Mesodermal cell (in vitro differentiated cells): ENCODE measurements around the gene SALL1.
A peak's percentile ranks its signal among the peaks of the same experiment; 100 is the strongest.

ENCODE experiments used
- H3K27ac ChIP-seq: 2 replicates; pipeline ENCODE4 v1.7.0; 2013; ENCODE audit warnings: mild to moderate bottlenecking, low read depth, low read length, moderate library complexity; ENCODE audit not compliant: severe bottlenecking
- H3K36me3 ChIP-seq: 2 replicates; pipeline ENCODE4 v1.7.1; 2013; ENCODE audit warnings: mild to moderate bottlenecking, low read length, moderate library complexity; ENCODE audit not compliant: control insufficient read depth, insufficient read depth
- H3K4me1 ChIP-seq: one replicate; pipeline ENCODE4 v1.7.1; 2013; ENCODE audit warnings: mild to moderate bottlenecking, low read length; ENCODE audit not compliant: insufficient read depth, control insufficient read depth, poor library complexity, severe bottlenecking
- H3K4me3 ChIP-seq: 2 replicates; pipeline ENCODE4 v1.7.0; 2013; ENCODE audit warnings: low read length, control low read depth, mild to moderate bottlenecking; ENCODE audit not compliant: insufficient read depth, poor library complexity, severe bottlenecking; ENCODE audit errors: extremely low read depth
- H3K9me3 ChIP-seq: 2 replicates; pipeline ENCODE4 v1.7.1; 2013; ENCODE audit warnings: mild to moderate bottlenecking, low read length, moderate library complexity; ENCODE audit not compliant: control insufficient read depth
- WGBS, 2 experiments: methylation state at CpG; one replicate each; pipeline ENCODE4 v1.1.5; 2013; ENCODE audit warnings: missing lambda C conversion rate in 2 of 2; ENCODE audit not compliant: insufficient coverage in 2 of 2; 5-methylcytosine and 5-hydroxymethylcytosine counted together

SALL1 gene

DNA sequence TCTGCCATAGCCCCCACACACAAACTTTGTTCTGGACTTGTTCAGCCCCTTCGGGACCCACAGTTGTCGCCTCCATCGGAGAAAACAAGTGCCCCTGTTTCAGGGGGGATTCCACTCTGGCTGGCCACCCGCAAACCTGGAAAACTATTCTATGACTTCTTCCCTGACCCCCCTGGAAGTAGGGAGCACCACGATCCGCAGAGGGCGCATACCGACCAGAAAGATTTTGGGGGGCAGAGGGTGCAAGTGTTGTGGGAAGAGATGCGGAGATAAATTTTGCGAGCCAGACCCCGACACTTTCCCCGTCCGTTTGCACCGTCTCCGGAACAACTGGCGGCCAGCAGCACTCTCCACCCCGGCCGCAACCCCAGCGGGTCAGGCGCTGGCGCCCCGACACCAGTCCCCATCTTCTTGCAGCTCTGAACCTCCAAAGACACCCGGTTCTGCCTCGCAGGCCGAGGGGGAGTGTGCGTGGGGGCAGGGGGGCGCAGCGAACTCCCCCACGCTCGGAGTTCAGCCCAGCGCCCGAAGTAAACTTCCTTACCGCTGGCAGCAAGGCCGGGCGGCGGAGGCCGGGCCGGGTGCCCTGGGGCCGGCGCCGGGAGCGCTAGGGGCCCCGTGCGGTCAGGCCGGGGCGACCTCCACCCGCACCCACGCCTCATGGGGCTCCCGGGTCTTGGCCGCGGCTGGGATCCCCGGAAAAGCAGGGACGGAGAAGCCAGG is 744 bp downstream of the SALL1 start:
- Histone ChIP-seq H3K27ac (peak overlapping the region; percentile 90), H3K4me1 (peaks cover 24% of the 10 kb centered on the region), H3K36me3 (peaks cover 6% of the 10 kb centered on the region), H3K9me3 (no peaks in the 10 kb centered on the region), H3K4me3 (peak overlapping the region; percentile 95)
- 0% methylated on average over 28 to 37 of the region's 53 CpGs for WGBS, 2 experiments

DNA sequence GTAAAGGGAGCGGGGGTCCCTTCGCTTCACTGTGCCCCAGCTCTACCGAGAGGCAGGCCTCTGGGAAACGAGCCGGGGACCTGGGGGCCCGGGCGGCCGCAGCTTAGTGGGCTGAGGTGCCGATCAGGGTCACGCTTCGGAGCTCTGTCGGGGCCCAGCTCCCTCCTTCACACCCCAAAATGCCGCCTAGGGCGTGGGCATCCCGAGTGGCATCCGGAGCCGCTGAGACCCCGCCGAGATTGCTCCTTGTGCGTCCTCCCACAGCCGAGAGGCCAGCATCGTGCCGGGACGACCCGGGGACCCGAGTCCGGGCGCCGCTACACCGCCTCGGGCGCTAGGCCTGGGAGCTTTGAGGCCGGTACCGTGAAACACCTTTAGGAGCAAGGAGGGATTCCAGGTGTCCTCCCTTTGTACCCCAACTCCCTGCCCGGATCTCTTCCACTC is 1.3 kb downstream of the SALL1 start:
- H3K4me3 ChIP-seq: peak overlapping the region; percentile 95
- peaks cover 28% of the 10 kb centered on the region for H3K4me1 ChIP-seq
- peak overlapping the region; percentile 90 for H3K27ac ChIP-seq
- H3K9me3 ChIP-seq: no peaks in the 10 kb centered on the region
- 0 to 1% methylated on average over 28 to 33 of the region's 35 CpGs for WGBS, 2 experiments
- H3K36me3 ChIP-seq: peaks cover 6% of the 10 kb centered on the region

DNA sequence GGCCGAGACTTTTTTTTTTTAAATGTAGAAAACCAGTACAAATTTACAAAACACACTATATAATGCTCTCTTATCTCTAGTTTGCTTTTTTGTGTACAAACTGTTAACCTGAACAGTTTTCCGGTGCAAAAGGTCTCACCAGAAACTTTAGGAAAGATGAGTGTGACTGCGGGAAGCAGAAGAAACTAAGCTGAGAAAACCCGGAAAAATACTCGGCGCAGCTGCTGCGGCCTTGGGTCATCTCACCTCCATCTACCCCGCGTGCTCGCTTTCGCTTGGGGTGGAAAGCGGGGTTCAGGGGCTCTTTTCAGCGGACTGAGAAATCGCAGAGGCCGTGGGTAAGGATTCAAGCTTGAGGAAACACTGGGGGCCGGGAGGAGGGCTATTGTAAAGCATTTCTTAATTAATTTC is 1.8 kb downstream of the SALL1 start:
- Histone ChIP-seq H3K9me3 (no peaks in the 10 kb centered on the region), H3K4me3 (peak overlapping the region; percentile 95), H3K27ac (peak overlapping the region; percentile 90), H3K36me3 (peaks cover 6% of the 10 kb centered on the region), H3K4me1 (peaks cover 26% of the 10 kb centered on the region)
- 0 to 3% methylated on average over 5 to 7 of the region's 16 CpGs for WGBS, 2 experiments

DNA sequence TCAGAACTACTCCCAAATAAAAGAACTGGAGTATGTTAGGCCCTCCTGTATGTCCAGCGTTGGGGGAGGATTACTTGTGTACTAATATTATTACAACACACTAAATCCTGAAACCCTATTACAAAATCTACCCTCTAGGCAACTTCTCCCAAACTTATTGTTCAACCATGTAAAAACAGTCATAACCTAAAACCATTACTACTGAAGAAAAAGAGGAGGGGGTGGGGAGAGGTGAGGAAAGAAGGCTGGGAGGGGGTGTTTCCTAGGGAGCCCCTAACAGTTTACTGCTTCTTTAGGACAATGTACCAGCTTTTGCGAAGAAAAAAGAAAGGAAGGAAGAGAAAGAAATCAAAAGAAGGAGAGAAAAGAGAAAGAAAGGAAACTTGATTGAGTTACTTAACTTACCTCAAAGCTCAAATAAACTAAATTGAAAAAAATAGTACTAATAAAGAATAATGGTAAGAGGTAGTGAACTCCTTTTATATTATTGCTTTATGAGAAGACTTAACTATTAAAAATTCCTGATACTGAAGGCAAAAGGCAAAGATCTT is 2.3 kb downstream of the SALL1 start:
- H3K4me1 ChIP-seq: peaks cover 23% of the 10 kb centered on the region
- H3K9me3 ChIP-seq: no peaks in the 10 kb centered on the region
- H3K36me3 ChIP-seq: peaks cover 6% of the 10 kb centered on the region
- no CpG with 5 or more reads among the region's 2 CpGs for WGBS, 2 experiments
- peak overlapping the region; percentile 90 for H3K27ac ChIP-seq
- H3K4me3 ChIP-seq: peak overlapping the region; percentile 95

DNA sequence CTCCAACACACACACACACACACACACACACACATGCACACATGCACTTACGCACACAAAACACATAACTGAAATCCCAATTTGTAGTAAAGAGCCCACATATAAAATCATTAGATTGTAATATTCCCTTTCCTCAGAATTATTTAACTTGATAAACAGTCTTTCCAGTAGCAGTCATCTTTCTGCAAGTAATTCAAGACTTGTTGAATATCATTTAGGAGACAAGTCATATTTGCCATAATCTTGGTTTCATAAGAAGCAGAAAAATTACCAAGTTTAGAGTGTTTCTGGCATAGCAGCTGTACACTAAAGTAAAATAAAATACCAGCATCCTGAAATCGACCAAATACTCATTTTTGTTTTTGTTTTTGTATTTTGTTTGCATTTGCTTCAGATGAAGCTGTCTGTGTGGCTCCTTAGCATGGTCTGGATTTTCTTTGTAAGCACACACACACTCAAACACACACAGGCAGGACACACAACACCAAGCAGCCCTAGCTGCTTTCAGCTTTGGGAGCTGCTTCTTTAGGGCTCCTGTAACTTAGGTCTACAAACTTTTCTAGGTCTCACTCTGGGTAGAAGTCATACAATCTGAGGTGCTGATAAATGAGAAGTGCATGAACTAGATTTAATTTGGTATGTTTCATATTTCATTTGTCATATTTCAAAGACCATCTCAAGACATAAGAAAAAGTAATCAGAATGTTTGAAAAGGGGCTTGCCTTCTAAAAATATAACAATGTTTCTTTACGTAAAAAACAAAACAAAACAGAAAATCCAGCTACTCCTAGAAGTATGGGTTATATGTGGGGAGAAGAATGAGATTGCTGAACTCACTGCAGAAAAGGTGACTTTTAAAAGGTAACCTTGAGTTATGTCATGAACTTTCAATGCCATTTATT is 3.0 kb downstream of the SALL1 start:
- Histone ChIP-seq H3K4me1 (peaks cover 25% of the 10 kb centered on the region), H3K4me3 (peak overlapping the region; percentile 95), H3K36me3 (peaks cover 9% of the 10 kb centered on the region), H3K27ac (peak overlapping the region; percentile 23), H3K9me3 (no peaks in the 10 kb centered on the region)
- 50% methylated on average over 1 of the region's 3 CpGs; no CpG with 5 or more reads in 1 of the 2 experiments for WGBS, 2 experiments

DNA sequence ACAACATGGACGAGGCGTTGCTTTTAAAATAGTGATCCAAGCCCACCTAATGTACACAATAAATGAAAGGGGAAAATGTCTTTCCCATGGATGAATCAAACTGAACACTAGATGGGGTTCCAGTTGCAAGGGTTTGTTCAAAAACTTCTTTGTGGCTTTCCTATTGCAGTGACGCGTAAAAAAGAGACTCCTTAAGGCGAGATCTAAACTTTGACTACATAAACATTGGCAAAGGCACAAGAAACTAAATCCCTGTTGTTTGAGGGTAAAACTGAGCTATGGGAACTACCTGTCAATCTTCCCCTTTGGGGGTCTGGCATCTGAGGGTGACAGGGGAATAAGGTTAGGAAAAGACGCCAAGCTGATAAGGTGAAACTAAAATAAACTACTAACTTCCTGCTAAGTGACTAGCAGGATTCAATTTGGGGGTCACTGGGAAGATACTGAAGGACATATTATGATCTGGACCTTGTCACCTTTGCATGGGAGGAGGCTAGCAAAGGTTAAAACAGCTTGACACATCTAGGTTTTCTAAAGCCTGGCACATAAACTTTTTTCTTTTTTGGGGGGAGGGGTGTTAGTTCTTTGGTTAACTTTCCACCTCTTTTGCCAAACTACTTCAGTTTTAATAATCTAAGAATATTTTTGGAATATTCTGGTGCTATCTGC is 4.7 kb downstream of the SALL1 start:
- Histone ChIP-seq H3K4me3 (peak overlapping the region; percentile 15), H3K4me1 (peaks cover 25% of the 10 kb centered on the region), H3K9me3 (no peaks in the 10 kb centered on the region), H3K27ac (peak overlapping the region; percentile 54), H3K36me3 (peaks cover 25% of the 10 kb centered on the region)
- WGBS, 2 experiments: 38% methylated on average over 5 of the region's 6 CpGs; no CpG with 5 or more reads in 1 of the 2 experiments

DNA sequence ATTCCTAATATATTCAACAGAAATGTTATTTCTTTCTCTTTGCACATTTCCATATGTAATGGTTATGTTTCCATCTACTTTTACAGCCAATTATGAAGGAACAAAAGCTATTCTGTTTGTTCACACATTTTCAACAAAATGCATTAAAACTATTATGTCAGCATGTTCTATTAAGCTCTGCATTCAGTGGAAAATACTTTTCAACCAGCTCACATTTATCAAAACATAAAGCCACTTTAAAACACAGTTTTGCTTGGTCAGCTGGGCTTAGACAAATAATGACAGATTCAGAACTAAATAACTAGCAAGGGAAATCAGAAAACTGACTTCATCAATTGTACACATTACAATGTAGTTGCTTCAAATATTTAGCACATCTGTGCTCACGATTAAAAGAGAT is 6.9 kb downstream of the SALL1 start:
- no peaks in the 10 kb centered on the region for H3K9me3 ChIP-seq
- H3K27ac ChIP-seq: no peak overlapping the region
- H3K36me3 ChIP-seq: peaks cover 42% of the 10 kb centered on the region
- no peak overlapping the region for H3K4me3 ChIP-seq
- peaks cover 25% of the 10 kb centered on the region for H3K4me1 ChIP-seq
- WGBS, 2 experiments: no CpG with 5 or more reads among the region's 1 CpG

DNA sequence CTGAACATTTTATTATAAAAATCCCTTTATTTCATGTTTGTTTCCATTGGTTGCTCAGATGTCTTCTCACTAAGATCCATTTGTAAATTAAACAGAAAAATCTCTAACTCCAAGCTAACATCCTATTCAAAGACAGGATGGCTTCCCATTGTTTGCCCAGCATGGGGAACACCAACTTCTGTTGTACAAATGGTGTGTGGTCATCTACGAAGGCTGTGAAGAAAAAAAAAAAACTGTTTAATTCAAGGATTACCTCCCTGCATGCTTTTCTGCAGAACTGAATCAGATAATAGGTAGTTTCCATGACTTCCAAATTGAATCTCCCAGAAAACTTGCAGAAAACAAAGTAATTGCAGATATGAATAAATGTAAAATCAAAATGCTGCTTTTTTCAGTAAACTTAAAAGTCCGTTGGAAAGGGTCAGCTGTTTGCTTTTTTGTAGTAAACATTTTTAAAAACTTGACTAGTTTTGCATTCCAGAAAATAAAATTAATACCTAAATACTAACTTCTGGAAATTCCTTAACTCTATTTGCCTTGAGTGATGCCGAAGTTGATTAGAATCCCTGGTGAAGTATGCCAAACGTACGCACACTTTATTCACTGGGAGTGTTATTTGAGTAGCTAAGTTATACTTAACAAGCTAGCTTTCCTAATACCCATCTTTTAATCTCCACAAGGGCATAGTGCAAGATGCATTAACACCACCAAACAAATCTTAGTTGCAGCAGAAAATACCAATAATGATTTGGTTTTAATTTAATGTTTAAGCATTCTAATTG is 7.7 kb downstream of the SALL1 start:
- WGBS, 2 experiments: no CpG with 5 or more reads among the region's 5 CpGs
- no peak overlapping the region for H3K4me3 ChIP-seq
- H3K36me3 ChIP-seq: peaks cover 50% of the 10 kb centered on the region
- no peak overlapping the region for H3K27ac ChIP-seq
- H3K9me3 ChIP-seq: no peaks in the 10 kb centered on the region
- H3K4me1 ChIP-seq: peaks cover 25% of the 10 kb centered on the region

DNA sequence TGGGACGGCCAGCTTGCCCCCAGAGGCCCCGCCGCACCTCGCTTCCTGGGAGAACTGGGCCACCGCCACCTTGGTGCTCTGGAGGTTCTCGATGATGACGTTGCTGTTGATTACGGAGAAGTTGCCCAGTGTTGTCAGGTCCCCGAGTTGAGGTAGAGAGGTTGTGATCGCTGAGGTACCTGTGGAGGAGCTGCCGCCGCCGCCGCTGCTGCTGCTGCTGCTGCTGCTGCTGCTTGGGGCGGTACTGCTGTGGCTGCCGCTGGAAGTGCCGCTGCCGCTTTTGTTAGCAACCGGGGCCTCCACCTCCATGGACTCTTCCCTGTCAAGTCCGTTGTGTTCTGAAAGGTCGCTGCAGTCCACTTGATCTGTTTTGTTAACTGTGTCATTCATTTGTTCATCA is 9.5 kb downstream of the SALL1 start:
- WGBS, 2 experiments: 95 to 96% methylated on average over 16 to 21 of the region's 21 CpGs
- no peak overlapping the region for H3K27ac ChIP-seq
- H3K36me3 ChIP-seq: peaks cover 68% of the 10 kb centered on the region
- H3K4me3 ChIP-seq: no peak overlapping the region
- H3K9me3 ChIP-seq: no peaks in the 10 kb centered on the region
- H3K4me1 ChIP-seq: peaks cover 23% of the 10 kb centered on the region

DNA sequence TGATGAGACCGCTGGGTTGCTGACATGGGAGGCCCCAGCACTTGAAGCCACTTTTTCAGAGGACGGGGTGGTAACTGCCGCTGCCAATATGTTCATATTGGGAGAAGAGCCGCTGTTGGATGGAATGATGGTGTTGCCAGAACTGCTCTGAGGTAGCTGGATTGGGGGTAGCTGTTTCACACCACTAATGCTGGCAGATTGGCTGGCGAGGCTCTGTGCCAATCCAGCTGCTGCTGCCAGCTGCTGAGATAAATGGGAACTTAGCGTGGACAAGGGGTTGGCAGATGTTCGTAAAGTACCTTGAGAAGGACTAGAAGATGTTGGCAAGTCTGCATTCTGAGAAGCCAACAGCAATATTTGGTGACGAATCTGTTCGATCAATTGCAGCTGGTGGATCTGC is 10.0 kb downstream of the SALL1 start:
- 97 to 100% methylated on average over 6 to 9 of the region's 9 CpGs for WGBS, 2 experiments
- H3K4me3 ChIP-seq: no peak overlapping the region
- no peak overlapping the region for H3K27ac ChIP-seq
- H3K36me3 ChIP-seq: peaks cover 72% of the 10 kb centered on the region
- H3K4me1 ChIP-seq: peaks cover 19% of the 10 kb centered on the region
- H3K9me3 ChIP-seq: no peaks in the 10 kb centered on the region
